ENCODE data around the gene DOC2B.
"Not testable (repeated sequence)": the region's sequence is repeated elsewhere in the genome, so short reads cannot be mapped to it uniquely, and the experiment has no call there.

The DOC2B gene

DNA sequence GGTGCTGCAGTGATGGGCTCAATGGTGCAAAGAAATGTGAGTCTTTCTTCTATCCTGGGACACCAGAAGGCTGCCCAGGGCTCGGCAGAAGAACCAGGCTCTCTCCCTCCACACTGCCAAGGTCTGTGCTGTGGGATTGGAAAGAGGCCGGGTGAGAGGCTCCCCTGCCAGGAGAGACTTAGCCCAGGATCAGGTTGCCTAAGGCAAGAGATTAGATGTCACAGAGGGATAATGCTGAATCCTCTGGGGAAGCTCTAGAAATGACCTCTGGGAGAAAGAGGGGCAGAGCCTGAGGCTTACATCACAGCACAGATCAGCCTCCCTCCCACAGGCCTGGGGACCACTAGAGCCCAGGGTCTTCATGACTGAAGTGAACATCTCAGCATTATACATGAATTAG lies 5.7 kb upstream of the DOC2B start:
- no peak for DNase-seq

DNA sequence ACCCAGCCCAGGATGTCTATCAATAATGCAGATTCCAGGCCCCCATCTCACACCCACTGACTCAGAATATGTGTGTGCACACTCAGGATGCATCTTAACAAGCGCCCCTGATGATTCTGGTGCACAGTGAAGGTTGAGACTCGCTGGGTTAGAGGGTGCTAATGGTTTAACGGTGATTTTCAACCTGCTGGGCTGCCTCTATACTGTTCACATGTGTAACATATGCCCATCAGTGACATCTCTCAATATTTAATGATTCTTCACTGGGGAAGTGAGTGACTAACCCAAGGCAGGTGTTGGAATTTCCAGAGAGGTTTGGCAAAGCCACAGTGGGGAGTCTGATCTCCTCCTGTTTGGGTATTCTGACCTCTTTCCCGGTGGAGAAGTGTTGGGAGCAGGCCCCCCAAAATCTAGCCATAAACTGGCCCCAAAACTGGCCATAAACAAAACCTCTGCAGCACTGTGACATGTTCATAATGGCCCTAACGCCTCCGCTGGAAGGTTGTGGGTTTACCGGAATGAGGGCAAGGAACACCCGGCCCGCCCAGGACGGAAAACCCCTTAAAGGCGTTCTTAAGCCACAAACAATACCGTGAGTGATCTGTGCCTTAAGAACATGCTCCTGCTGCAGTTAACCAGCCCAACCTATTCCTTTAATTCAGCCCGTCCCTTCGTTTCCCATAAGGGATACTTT lies 4.1 kb upstream of the DOC2B start:
- no peak for DNase-seq

DNA sequence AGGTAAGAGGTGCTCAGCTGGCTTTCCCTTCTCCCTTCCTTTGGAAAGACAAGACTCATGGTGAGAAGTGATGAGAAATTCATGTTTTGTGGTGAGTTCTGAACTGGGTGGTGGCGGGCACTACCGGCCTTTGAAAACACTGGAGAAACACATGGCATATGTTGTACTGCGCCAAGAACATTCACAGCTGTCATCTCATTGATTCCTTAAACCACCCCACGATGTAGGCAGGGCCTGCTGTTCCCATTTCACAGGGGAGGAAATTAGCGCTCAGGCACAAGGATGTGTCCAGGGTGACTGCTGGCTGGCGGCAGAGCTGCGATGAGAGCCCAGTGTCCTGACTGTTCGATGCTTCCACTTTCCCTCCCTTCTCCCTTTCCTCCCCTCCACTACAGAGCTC lies 1.6 kb upstream of the DOC2B start:
- DNase-seq: no peak

DNA sequence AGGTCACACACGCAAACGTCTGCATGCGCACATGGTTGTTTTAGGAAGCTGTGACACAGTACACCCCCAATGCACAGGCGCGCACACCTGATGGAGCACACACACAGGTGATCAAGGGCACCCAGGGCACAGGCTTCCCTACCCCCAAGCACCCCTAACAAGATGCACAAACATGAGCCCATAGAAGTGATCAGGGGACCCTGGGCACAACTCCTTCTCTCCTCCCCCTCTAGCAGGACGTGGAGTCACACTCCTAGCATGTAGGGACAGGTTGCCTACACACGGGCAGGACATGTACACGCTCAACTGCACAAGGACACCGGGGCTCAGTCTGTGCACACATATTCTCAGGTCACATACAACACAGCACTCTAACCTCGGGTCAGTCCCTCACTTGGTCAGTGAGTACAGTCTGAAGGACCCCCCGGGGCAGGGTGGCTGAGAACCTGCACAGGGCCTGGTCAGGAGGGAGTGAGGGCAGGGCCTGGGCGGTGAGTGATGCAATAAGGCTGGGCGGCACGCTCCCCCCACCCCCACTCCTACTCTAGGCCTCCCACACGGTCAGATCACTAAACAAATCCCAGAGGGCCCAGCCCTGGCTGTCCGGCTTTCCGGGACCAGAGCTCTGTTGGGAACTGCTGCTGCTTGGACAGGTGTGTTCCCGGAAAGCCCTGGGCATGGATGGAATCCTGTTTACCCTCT lies 751 bp upstream of the DOC2B start:
- DNase-seq: no peak

DNA sequence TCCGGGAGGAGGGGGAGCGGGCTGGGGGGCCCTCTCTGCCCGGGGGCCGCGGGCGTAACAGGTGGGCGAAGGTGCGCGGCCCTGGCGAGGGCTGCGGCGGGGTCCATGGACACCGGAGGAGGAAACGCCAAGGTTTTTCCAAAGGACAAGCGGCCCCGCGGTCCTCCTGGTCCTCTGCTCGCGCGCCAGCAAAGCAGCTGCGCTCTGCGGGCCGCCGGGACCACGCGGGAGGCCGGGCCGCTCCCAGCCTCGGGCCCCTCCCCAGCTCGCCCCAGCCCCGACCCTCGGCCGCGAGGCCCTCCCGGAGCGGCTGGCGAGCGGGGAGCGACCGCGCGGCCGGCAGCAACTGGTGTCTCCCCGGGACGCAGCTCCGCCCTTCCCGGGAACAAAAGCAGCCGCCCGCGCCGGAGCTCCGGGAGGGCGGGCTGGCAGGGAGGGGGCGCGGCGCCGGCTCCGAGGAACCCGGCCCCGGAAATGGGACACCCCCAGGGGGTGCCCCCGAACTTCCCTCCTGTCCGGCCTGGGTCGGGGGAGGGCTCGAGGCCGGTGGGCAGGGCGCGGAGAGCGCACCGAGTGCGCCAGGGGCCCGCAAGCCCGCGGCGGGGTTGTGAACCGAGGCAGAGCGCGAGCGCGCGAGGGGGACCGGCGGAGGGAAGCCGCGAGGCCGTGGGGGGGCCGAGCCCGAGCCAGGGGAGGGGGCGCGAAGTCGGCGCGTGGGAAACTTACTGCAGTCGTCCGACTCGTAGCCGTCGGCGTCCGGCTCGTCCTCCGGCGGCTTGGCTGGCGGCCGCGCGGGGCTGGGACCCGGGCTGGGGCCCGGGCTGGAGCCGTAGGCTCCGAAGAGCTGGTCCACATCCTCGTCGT lies 837 bp downstream of the DOC2B start:
- no peak for DNase-seq

DNA sequence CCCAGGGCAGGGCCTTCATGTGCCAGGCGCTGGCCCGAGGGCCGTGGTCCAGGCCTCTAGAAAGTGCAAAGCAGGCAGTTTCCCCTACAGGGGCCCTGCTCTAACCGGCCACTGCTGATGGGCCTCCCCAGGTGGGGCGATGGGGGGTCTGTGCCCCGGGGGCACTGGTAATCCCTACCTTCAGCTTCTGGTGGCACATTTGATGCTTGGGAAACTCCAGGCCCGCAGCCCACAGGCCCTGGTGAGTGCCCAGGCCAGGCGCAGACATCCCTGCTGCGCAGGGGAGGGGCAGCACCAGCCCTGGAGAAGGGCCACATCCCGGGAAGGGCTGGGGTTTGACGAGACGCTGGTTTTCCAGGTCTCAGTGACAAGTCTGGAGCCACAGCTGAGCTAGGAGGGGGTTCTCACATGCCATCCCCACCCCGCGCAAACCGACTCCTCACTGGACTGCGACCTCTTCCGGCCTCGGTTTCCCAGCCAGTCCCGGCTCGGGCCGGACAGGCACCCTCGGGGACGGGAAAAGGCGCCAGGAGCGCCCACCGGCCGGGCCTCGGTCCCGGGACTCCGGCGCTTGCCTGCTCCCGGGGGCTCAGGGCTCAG lies 1.6 kb downstream of the DOC2B start:
- no peak for DNase-seq

DNA sequence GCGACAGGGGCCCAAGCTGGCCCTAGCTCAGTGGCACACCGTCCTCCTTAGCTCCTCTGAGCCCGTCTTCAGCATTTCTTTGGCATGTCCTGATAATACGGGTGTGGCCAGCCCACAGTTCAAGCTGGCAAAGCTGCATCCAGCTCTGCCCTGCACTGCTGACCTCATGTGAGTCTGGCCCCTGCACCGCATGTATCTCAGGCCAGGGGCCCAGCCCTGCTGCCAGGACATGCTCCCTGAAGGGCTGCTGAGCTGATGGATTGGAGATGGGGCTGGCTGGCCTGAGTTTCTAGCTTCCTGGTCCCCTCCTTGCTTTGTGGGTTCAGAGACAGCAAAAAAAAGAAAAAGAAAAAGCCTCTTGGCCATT lies 2.4 kb downstream of the DOC2B start:
- no peak for DNase-seq

DNA sequence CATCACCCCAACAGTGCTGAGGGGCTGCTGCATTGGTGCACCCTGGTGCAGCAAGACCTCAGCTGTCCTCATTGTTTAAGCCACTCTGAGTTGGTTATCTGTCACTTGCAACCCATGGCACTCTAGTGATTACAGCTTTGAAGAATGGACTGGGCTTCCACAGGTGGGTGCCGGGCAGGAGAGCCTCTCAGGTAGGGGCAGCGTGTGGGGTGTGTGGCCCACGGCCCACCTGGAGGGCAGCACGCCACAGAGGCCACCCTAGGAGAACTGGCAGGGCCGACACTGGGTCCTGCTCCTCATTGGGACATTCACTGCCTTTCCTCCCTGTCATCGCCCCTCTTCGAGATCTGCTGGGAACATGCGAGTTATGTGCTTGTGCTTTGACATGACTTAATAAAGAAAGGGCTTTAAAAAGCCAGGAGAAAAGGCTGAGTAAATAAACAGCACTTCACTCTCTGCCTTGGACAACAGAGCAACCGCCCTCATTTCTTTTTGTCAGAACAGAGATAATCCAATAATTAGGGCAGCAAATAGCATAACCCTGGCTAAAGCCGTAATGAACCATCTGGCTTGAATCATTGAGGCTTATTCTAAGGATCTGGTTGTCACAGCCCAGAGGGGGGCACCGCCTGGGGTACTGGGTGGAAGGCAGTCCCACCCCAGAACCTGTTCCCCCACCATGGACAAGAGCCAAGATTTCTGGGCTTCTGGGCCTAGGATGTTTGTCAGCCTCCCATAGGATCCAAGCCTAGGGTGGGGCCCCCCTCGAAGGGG lies 3.0 kb downstream of the DOC2B start:
- no peak for DNase-seq

DNA sequence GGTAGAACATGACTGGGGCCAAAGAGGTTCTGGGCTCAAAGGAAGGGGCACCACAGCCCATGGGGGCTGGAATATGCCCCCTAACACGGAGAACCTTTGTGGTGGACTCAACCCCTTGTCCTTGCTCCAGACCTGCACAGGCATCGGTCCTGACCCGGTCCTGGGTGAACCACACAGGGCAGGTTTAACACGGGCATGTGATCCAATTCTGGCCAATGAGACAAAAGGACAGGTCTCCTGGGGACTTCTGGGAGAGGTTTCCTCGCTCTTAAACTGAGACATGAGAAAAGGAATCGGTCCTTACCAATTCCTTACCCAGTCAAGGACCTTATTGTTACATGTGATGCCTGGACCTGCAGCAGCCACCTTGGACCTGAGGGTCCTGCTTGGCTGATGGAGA lies 3.7 kb downstream of the DOC2B start:
- DNase-seq: no peak

DNA sequence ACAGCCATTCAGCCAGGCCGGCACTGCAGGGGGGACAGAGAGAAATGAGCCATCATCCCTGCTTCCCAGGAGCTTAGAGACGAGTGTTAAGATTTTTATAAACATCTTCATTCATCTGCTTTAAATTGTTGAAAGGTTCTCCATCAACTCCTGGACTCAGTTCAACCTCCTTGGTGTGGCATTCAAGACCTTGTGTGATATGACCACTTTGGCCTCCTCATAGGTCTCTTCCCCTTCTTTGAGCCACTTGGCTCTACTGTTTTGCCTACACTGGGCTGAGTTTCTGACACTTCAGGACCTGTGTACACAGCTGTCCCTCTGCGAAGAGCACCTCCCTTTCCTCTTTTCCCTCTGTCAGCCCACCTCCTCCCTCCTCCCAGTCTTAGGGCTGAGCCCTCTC lies 4.3 kb downstream of the DOC2B start:
- DNase-seq: no peak

DNA sequence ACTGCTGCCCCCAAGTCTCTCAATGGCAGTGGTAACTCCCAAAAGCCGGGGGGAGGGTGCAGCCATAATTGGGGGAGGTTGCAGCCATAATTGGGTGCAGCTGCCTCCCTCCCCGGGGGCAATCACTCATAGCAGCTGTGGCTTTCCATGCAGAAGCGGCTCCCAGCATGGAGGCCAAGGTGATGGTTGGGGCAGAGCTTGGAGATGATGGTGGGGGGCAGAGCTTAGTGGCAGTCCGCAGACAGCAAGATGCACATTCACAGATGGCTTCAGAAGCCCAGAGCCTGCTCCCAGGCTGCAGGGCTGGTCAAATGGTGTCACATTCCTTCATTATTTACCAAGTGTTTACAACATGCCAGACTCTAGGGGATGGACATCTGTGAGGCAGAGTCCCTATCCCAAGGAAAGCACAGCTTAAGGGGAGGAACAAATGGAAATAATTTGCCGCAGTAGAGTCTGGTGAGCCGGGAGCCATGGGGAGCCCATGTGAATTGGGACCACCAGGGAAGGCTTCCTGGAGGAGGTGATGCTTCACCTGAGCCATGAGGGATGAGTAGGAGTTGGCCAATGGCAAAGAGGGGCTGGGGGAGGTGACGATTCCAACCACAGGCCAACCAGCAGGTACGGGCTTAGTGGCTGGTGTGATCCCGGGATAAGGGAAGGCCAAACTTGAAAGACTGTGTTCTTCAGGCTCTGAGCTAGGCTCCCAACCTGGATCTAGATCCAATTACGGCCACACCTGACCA lies 8.1 kb downstream of the DOC2B start:
- no peak for DNase-seq

DNA sequence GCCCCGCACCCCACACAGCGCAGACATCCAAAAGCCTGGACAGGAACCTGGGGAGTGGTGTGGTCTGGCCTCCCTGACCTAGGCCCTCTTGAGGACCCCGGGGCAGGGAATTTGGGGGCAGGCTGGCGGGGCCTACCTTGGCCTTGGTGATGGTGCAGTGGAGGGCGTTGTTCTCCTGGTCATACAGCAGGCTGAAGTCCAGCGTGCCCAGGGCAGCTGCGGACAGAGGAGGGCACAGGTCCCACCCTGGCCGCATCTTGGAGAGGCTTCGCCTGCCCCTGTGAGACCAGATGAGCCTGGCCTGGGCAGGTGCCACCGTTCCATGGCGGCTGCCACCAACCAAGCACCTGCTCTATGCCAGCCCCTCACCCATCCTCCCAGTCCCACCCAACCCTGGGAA lies 9.0 kb downstream of the DOC2B start:
- no peak for DNase-seq

DNA sequence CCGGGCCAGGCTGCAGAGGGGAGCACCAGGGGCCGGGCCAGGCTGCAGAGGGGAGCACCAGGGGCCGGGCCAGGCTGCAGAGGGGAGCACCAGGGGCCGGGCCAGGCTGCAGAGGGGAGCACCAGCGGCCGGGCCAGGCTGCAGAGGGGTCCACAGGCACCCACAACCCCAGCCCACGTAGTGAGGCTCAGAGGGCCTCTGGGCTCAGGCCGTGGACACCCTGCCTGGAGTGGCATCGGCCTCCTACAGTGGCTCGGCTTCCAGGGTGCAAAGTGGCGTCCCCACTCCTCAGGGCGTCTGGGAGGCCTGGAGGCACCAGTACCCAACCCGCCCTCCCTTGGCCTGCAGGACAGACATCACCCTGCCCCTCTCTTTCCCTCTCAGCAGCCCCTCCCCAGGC lies 9.6 kb downstream of the DOC2B start:
- no peak for DNase-seq

DNA sequence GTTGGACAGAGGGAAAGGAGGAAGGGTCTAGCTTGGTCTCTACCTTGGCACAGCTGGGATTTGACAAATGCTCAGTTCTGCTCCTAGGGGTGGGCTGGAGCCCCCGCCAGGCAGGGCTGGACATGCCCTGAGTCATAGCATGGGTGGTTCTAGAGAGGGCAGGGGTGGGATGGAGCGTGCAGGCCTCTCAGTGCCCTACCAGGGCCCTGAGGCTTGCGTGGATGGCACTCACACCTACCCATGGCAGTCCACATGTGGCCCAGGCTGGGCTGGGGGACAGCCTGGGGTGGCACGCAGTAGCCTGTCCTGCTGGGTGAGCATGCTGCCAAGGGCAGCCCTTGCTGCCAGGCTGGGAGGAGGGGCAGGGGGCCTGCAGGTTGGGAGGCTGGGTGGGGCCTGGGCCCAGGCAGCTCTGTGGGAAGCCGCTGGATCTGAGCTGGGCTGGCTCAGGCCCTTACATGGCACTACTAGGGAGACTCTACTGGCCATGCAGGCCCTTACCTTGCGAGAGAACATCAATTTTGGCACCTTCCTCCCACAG lies 11.2 kb downstream of the DOC2B start:
- DNase-seq: no peak

DNA sequence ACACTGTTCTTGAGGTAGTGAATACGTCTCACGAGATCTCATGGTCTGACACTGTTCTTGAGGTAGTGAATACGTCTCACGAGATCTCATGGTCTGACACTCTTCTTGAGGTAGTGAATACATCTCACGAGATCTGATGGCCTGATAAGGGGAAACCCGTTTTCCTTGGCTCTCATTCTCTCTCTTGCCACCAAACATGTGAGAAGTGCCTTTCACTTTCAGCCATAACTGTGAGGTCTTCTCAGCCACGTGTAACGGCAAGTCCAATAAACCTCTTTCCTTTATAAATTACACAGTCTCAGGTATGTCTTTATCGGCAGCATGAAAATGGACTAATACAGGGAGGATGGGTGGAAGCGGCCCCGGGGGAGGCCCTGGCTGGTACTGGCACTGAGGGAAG lies 12.8 kb downstream of the DOC2B start:
- DNase-seq: not testable (repeated sequence)

DNA sequence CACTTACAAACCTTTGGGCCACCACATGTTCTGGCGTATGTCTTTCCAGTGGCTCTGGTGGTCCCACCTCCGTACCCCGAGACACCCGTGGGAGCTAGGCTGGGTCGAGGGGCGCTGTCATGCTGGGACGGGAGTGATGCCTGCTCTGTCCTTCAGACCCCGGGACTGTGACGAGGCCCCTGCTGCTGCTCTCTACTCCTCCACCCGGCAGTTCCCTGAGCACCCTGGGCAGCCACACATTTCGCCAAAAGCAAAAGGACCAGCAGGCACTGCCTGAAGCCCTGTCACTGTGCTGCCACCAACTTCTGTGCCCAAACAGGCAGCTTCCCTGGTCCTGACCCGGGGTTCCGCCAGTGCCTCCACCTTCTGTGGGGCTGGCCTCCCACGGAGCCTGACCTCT lies 15.5 kb downstream of the DOC2B start:
- DNase-seq: no peak

DNA sequence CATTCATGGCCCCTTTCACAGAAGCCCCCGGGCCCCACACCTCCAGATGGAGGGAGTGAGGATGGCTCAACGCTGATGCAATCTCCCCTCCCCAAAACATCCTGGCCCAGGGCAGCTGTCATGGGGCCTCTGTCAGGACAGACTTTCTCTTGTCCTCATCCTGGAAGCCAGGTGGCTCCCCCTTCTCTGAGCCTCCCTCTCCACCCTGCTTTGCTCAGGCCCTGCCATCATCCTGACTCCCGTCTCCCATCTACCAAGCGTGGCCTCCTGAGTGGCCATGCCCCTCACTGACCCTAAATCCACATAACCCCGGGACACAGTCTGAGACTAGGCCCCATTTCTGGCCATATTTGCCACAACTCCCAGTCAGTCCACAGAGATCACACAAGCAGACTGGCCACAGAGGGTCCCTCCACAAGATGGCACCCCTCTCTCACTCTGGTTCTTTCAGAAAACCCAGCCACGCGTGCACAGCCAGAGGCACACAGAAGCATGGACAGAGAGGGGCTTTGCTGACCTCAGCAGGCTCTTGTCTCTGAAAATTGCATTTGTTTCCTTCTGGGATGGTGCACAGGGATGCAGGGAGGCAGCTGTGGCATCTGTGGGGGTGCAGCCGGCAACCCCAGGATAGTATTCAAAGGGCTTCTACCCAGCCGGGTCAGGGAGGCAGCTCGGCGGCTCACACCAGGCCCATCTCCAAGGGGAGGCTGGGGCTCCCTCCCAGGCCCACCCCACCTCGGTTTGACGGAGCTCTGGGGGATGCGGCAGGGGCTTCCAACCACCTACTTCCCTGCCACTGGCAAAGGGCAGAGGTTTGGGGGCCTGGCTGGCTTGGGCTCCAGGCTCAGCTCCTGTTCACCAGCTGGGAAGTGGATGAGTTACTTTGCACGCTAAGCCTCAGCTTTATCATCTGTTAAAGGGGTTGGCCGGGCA lies 16.9 kb downstream of the DOC2B start:
- peak; percentile 30 for DNase-seq

DNA sequence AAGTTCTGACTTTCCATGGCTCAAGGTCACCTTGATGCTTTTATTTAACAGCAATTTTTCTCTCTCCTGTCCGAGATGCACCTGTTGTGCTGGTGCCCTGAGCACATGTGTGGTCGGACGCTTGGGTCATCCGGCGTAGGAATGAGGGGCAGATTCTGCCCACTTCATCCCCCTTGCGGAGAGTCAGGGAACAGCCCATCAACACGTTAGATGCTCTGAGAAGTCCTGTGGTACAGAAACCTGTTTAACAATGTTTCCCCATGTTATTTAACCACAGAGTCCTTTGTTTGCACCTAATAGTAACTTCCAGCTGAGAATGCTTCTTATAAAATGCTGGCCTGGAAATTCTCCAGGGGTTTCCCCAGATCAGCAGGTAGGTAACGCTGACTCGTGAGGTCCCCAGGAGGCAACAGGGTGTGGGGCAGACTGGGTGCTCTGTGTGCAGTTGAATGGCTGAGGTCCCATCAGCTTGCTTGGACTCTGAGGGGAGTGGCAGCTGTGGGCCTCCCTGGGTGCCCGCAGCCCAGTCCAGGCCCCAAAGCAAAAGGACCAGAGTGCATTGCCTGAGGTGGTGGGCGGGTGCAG lies 17.8 kb downstream of the DOC2B start:
- DNase-seq: no peak

DNA sequence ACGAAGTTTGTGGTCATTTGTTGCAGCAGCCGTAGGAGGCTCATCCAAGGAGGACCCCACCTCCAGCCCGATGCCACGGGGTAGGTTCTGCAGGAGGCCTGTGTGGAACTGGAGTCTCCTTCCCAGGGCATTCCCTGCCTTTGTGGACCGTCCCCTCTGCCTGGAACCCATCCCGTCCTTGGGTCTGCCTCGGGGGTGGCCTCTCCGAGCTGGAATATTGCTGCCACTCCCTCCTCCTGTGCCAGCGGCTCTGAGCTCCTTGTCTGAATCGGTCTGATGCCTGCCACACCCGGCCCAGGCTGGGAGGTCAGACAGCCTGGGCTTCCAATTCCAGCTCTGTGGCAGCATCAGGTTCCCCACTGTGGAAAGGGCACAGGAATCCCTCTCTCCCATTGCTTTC lies 18.8 kb downstream of the DOC2B start:
- DNase-seq: no peak

DNA sequence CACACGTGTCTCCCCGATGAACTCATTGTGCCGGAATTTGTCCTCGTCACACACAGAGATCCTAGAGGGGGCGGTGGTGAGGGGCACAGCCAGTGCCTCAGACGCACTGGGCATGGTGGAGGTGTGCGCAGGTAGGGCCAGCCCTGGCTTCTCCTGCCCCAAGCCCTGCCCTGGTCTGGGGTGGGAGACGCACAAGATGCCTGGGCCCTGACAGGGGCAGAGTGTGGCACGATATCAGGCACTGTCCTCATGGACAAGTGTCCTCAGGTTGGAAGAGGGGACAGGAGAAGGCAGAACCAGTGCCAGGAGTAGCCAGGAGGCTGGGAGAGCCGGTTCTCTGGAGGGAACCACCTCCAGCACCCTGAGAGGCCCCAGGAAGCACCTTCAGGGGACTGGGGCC lies 20.0 kb downstream of the DOC2B start:
- no peak for DNase-seq

All from NCI-H748 treated with DMSO at 0.1 percent for 48 hours (cell line).